AG04449 (cell line): ENCODE measurements around the gene NOS1AP.

Source experiments
- CTCF ChIA-PET: fragments of 350-600 bp; formaldehyde crosslinking; extraction: SDS; loops from one replicate; lab custom pipeline; 2021; ENCODE audit warnings: antibody characterized with exemption; lab: Yijun Ruan, JAX
- POLR2A ChIA-PET: fragments of 400-600, 350-600 bp; formaldehyde crosslinking; extraction: SDS; loops from one replicate; lab custom pipeline; 2020; ENCODE audit warnings: antibody characterized with exemption, inconsistent platforms; lab: Yijun Ruan, JAX
- DNase-seq: peaks from one replicate; pipeline ENCODE4 v3.0.0-alpha.2; 2010; ENCODE audit warnings: low read depth, low spot score
- H3K4me3 ChIP-seq: 2 replicates; pipeline ENCODE4 v1.5.1; 2011; ENCODE audit warnings: low read depth, mild to moderate bottlenecking, control low read depth, low read length
- CTCF ChIP-seq: IDR thresholded peaks from one replicate; pipeline ENCODE4 v1.5.1; 2011; ENCODE audit warnings: mild to moderate bottlenecking, moderate library complexity, low read length, control low read depth, inconsistent platforms; ENCODE audit not compliant: insufficient read depth; ENCODE audit errors: missing control alignments

Gene NOS1AP

GRCh38 chr1:162383516-162383915, 314.0 kb downstream of the NOS1AP start:
- CTCF ChIA-PET: interaction anchor here (2.9 kb wide), 1 partner anchor 9 kb away, joined by 24 read pairs; no protein-coding TSS in a partner anchor
- TF ChIP-seq CTCF: no peak

GRCh38 chr1:162384116-162384515, 314.6 kb downstream of the NOS1AP start:
- ChIA-PET CTCF (interaction anchor here (2.9 kb wide), 1 partner anchor 8 kb away, joined by 24 read pairs; no protein-coding TSS in a partner anchor), POLR2A (no interaction called here)
- no peak for DNase-seq
- no peak overlapping the region for H3K4me3 ChIP-seq
- no peak for TF ChIP-seq CTCF

More at GRCh38 chr1:162383516-162383915, 314.0 kb downstream of the NOS1AP start:
- POLR2A ChIA-PET: no interaction called here
- no peak overlapping the region for H3K4me3 ChIP-seq
- no peak for DNase-seq

- no peak for DNase-seq
- no peak for TF ChIP-seq CTCF
- H3K4me3 ChIP-seq: no peak overlapping the region
- ChIA-PET CTCF (no interaction called here), POLR2A (no interaction called here)
These were observed 315.2 kb downstream of the NOS1AP start for GRCh38 chr1:162384601-162385279.

- no peak overlapping the region for H3K4me3 ChIP-seq
- ChIA-PET POLR2A (no interaction called here), CTCF (no interaction called here)
- no peak for DNase-seq
- TF ChIP-seq CTCF: no peak
These were observed 315.8 kb downstream of the NOS1AP start for GRCh38 chr1:162385280-162385623.

GRCh38 chr1:162385702-162386101, 316.2 kb downstream of the NOS1AP start:
- no peak for TF ChIP-seq CTCF
- H3K4me3 ChIP-seq: no peak overlapping the region
- CTCF ChIA-PET: no interaction called here
- no peak for DNase-seq
- POLR2A ChIA-PET: no interaction called here

GRCh38 chr1:162386292-162387225, 317.1 kb downstream of the NOS1AP start:
- H3K4me3 ChIP-seq: no peak overlapping the region
- no peak for DNase-seq
- ChIA-PET CTCF (interaction anchor here (0.9 kb wide), 1 partner anchor 12 kb away, joined by 3 read pairs; no protein-coding TSS in a partner anchor), POLR2A (no interaction called here)
- TF ChIP-seq CTCF: no peak
